Activated CD4-positive, alpha-beta T cell treated with anti-CD3 and anti-CD28 coated beads, Interleukin-2, Interleukin-4, amounts not matched to agents 100 ng/mL and 50 ng/mL, durations not matched to agents 16 hours and 8 hours (primary cell): Measurements from ENCODE around the gene JAM3.
"Not testable (repeated sequence)": the region's sequence is repeated elsewhere in the genome, so short reads cannot be mapped to it uniquely, and the experiment has no call there.

Experiments
- DNase-seq: peaks from one replicate; pipeline ENCODE4 v3.0.0-alpha.2; 2020; ENCODE audit warnings: low spot score

Gene JAM3

DNA sequence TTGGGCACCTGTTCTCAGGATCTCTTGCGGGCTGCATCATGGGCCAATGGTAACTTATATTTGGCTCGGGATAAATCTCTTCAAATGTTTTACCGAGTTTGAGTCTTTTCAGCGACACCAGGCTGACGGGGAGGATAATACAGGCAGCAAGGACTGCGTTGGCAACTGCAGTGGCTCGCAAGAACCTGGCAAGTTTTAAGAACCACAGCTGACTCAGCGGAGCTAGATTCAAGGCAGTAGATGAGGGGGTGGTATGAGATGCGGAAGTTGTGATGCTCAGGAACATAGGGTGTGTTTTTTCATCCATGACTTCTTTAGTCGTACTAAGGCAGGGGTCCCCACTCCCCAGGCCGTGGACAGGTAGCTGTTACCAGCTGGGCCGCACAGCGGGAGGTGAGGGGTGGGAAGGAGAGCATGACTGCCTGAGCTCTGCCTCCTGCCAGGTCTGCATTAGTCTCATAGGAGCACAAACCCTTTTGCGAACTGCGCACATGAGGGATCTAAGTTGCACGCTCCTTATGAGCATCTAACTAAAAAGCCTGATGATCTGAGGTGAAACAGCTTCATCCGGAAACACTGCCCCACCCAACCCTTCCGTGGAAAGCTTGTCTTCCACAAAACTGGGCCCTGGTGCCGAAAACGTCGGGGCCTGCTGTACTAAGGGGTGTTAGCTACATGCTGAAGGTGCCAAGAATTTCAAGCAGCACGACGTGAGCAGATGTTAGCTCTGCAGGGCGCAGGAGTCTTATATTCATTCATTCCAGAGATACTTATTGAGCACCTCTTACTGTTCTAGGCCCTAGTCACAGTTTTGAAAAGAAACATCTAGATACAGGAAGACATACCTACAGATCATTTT is 6.4 kb upstream of the JAM3 start:
- no peak for DNase-seq

DNA sequence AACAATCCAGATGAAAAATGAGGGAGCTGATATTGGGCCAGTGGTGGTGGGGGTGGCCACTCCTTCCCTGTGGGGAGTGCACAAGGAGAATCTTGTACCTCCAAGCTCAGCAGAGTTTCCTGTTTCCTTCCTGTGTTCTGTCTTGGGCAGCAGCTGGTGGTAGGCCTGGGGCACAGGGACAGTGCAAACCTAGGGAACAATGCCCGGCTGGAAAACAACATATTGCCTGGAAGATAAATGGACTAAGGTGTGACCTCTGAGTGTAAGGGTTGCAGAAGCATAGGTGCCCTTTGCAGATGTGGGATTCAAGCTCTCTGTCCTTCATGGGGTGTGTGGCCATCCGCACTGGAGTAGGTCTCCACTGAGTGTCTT is 5.8 kb upstream of the JAM3 start:
- no peak for DNase-seq

DNA sequence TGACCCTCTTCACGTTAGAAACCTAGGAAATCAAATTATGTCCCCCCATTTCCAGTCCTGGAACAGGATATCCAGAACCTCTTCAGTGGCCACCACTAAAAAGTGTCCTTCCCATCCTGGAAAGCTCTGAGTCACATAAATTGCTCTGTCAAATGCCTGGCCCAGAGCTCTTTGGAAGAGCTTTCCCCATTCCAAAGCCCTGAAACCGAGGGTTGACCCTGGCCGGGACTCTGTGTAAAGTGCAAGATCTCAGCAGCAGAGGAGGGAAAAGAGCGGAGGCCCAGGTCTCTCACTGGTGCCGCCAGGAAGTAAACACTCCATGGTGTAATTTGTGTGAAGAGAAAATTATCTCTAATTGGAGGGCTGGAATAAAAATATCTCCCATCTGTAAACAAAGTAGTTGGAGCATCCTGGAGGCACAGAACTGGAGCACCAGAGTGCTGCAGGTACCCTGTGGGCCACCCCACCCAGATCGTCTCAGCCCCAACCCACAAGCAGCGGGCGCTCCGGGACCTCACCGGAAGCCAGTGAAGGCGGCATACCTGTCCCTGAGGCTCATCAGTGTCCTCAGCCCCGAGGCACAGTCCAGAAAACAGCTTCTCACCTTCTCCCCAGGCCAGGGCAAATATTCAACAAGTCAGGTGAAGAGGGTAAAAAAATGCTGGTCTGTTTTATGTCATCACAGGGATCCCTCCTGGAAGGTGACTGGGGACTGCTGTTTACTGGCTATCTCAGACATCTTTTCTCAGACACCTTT is 4.7 kb upstream of the JAM3 start:
- DNase-seq = no peak

DNA sequence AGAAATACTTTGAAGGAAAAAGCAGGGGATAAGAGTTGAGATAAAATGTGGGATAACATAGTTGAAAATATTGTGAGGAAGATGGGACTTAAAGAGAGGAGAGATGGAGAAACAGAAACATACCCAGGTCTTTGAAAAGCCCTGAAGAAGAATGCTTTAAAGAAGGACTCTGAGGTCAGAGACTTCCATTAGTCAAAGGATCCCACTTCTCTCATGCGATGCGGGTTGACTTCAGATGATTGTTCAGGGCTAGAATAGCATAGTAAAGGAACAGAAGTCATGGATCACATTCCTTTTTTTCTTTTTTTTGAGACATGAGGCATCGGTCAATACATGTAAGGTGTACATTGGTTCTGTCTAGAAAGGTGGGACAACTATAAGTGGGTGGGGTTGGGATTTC is 3.5 kb upstream of the JAM3 start:
- no peak for DNase-seq

DNA sequence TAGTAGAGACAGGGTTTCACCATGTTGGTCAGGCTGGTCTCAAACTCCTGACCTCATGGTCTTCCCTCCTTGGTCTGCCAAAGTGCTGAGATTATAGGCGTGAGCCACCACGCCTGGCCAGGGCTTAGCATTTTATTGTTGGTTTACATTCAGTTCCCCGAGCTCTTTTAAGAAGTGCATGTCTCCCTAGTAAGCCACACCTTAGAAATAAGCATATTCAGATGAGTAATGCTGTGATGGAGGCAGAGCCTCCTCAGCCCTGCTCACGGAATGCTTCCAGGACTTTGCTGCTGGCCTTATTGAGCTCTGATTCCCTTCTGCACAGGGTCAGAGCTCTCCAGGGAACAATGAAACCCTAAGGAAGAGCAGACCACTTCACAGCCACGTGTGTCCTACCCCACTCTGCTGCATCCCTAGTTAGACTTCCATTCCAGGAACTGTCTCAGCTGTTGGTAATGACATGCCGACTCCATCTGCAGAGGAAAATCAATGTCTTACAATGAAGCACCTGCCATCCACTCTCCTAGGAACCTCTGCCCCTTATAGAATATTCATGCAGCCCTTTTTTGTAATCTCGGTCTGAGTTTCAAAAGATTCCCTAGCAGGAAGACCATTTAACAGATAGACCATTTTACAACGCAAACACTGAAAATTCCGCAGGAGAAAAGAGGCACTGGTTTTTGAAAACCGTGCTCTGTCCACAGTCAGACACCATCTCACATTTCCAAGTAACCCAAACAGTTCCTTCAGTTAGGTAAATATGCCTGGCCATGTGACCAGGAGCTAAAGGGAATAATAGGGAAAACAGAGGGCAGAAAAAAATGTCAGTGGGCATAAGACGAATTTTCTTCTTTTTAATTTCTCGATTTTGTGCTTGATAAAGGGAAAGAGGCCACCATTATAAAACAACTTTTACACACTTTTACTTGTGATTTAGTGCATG is 1.7 kb upstream of the JAM3 start:
- no peak for DNase-seq

DNA sequence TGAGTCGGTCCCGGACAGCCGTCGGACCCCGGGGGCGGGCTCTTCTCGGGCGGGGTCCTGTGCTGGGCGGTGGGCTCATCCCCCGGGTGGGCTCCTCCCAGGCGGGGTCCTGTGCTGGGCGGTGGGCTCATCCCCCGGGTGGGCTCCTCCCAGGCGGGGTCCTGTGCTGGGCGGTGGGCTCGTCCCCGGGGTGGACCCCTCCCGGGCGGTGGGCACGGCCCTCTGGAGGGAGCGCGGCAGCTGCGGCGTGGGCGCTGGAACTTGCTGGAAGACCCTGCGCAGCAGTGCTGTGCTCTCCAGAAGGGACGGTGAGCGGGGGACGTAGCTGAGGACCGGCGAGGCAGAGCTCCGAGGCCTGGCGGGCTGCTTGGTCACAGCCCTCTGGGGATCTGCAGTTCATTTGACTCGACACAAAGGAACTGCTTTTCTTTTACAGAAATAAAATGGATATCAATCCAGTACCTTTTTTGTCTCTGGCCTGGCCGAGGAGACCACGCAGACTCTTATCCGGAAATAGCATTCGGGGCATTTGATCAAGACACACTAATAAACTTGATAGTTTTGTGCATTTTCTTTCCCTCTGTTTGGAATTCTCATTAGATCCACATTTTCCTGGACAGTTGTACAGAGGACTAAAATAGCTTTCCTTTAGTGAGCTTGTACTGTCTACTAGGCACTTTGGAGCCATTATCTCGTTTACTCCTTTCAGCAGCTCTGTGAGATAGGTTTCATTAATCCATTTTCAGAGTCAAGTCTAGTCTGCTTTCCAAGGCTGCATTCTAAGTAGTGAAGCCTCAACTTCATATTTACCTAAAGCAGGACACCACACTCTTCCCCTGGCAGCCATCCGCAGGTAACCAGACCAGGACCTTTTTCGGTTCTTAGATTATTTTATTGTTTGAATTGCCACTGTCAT is 812 bp downstream of the JAM3 start:
- no peak for DNase-seq

DNA sequence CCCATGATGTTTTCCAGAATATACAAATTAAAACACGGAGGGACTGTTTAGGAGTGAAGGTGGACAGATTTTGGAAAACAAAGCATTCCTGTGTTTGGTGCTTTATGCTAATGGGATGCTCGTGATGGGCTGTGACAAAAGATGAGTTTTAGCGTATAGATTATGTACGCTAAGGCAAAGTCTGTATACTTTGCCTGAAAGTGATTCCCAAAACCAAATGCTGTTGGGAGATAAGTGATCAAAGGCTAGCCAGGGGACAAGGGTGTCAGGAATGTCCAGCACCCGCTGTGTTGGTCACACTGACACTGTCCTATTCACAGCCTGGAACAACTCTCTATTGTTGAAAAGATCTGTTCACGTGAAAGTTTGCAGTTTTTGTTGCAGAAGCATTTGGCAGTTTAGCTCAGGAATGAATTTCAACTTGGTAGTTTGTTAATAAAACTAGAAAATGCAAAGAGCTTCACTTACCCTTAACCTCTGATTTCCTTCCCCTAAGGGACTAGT is 1.5 kb downstream of the JAM3 start:
- no peak for DNase-seq

DNA sequence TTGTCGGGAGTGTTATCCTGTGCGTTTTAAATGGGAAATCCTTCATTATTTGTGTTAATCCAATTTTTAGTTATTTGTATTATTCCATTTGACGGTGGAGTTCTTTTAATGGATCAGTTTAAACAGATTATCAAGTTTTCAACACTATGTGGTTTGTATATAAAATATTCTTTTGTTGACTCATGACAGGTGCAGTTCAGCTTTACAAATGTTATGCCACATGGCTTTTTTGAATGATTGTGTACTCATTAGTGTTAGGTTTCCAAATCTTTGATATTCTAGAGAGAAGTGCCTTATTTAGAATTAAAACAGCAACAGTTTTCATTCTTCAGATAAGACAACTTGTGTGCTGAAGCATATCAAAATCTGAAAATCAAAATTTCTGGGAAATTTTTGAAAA is 2.4 kb downstream of the JAM3 start:
- DNase-seq = no peak

DNA sequence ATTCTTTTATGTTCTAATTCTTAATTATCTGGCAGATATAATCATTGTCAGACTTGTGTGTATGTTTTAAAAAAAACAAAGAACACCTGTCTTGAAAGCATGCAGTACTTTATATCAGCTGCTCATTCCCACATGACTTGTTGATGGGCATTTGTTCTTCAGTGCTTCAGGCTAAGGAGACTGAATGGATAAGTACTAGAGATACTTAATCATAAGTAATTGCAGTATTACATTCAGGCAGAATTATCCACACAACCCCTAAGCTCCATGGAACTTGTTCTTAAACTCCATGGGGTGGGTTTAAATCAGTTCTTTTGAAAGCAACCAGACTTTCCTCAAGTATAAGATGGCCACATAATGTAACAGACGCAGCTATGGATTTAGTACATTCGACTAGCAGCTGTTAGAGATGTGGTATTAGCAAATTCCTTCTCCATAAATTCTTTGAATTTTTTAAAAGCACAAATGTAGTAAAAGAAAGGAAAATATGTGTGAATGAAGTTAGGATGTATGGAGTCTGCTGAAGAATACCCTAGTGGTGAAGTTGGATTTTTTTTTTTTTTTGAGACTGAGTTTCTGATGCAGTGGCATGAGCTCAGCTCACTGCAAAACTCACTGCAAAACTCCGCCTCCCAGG is 3.0 kb downstream of the JAM3 start:
- no peak for DNase-seq

DNA sequence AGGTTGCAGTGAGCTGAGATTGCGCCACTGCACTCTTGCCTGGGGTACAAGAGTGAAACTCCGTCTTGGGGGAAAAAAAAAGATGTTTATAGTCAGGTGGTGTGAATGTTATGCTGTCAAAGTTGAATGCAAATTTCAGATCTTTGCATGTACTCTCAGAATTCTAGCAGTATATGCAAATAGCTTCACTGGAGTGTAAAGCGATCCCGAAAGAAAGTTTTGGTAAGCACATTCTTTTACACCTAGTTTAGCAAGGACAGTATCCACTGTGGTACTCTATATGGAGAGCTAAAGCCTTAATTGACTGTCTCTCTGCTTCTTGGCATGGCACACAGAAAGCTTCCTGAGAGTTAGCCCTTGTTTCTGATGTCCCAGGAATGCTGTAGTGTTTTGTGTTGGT is 4.0 kb downstream of the JAM3 start:
- DNase-seq = no peak

DNA sequence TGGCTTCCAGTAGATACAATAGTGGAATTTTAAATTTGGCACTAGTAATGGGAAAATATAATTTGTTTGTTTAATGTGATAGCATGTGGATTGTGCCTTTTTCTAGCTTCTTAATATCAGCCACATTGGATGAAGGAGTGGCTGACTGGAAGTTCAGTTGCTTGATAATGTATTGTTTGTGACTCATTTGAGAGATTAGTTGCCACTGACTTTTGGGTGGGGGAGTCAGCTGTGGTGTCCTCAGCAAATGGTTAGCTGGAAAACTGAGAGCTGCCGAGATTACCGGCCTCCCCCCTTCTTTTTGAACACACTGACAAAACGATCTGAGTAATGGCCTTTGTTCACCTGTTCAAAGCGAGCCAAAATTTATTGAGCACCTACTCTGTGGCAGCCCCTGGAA is 5.5 kb downstream of the JAM3 start:
- no peak for DNase-seq

DNA sequence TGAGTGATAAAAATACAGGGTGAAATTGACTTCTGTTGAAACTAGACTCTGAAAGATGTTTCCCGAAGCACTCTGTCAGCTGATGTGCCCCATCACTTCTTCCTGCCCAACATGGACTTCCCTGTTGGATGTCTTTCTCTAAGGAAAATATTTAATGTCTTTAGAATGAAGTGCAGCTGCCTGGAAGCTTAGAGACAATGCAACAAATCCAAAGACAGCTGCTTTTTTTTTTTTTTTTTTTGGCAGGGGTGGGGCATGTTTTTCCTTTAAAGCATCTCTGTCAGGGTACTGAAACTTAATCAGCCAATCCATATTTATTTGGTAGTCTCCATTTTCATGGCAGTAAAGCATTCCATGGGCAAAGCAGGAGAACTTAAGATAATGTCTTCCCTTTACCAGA is 5.9 kb downstream of the JAM3 start:
- no peak for DNase-seq

DNA sequence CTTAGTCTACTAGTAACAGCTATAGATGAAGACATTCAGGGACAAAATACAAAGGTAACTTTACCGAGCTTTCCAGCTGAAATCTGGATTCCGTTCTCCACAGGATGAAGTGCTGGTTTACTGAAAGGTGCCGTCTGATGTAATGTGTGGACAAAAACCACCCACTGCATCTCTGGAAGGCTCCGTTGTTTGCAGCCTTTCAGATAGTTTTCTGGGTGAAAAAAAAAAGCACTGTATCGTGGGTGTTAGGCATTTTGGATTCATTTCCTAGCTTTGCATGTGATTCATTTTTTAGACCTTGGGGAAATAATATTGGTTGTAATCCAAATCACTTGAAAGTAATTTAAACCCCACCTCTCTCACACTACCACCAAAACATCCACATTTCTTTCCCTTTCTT is 10.4 kb downstream of the JAM3 start:
- no peak for DNase-seq

DNA sequence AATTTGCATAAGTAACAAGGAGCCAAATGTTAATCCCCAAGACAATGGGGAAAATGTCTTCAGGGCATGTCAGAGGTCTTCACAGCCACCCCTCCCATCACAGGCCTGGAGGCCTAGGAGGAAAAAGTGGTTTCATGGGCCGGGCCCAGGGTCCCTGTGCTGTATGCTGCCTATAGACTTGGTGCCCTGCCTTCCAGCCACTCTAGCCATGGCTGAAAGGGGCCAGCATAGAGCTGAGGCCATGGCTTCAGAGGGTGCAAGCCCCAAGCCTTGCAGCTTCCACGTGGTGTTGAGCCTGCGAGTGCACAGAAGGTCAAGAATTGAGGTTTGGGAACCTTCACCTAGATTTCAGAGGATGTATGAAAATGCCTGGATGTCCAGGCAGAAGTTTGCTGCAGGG is 12.4 kb downstream of the JAM3 start:
- not testable (repeated sequence) for DNase-seq

DNA sequence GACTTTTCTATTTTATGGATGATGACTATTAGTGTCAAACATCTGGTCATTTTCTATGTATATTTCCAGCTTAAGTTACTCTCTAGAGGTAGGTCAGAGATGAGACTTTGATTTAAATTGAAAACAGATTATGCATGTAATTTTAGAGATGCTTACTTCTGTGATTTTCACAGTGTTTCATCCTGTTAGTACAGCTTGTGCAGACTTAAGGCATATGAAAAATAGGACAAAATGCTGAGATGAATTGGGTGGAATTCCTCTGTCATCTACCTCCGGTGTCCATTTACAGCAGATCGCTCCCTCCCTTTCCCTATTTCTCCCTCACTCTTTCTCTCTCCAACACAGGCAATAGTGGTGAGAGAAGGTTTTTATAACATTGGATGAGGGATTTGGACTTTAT is 14.1 kb downstream of the JAM3 start:
- no peak for DNase-seq

DNA sequence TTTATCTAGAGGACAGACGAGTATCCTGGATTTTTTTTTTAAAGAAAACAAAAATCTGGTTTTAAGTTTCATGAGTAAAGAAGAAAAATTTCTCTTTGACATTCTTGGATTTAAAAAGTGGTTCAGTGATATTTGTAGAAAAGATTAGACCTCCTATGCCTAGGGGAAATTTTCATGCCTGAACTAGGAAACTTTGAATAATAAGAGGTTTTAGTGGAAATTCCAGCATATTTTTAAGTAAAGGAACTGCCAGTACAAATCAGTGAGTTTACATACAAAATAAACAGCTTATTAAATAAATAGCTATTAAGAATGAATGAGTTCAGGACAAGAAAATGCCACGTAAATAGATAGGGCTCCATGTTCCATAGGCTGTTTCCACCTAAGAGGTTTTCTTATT is 17.5 kb downstream of the JAM3 start:
- DNase-seq = no peak

DNA sequence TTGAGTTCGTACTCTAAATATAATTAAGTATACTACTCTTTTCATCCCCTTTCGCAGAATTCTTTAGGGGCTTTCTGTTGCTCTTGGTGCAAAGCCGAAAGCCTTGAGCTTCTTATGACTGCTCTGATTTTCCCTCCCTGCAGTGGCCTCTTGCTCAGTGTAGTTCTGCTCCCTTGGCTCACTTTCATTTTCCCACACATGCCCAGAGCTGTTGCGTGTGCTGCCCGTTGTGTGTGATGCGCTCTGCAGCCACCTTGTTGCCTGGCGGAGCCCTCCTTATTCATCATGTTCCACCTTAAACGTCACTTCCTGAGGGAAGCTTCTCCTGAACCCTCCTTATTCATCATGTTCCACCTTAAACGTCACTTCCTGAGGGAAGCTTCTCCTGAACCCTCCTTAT is 23.1 kb downstream of the JAM3 start:
- DNase-seq = not testable (repeated sequence)

DNA sequence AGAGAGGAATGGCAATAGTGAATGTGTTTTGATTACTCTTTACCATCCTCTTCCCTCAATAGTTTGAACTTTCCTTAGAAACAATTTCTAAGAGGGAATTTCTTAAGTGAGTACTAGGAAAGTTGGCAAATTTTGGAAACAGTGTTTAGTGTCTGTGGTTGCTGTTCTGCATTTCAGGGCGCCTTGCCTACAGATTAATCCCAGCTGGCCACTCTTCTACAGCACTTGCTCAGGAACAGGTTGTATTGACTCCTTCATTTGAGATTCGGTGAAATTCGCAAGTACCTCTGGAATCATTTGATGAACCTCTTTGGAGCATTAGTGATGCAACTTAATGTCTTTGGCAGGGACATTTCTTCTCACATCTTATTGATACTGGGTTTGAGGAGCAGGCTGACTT is 28.3 kb downstream of the JAM3 start:
- DNase-seq = no peak

DNA sequence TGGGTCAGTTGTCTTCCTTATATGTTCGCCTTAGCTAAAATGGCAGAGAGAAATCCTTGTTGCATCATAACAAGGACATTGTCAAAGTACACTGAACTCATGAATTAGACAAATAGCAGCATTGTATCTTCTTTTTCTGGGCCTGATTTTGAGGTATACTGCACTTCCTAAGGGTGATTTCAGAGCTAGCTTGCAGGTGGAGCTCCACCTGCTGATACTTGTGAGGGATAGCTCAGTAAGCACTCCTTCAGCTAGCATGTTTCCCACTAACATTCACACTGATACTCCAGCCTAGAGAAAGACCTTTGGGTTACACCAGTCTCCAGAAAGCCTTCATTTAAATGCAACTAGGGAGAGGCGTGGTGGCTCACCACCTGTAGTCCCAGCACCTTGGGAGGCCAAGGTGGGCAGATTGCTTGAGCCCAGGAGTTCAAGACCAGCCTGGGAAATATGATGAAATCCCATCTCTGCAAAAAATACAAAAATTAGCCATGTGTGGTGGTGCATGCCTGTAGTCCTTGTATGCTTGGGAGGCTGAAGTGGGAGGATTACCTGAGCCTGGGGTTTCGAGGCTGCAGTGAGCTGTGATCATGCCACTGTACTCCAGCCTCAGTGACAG is 29.8 kb downstream of the JAM3 start:
- DNase-seq = no peak

DNA sequence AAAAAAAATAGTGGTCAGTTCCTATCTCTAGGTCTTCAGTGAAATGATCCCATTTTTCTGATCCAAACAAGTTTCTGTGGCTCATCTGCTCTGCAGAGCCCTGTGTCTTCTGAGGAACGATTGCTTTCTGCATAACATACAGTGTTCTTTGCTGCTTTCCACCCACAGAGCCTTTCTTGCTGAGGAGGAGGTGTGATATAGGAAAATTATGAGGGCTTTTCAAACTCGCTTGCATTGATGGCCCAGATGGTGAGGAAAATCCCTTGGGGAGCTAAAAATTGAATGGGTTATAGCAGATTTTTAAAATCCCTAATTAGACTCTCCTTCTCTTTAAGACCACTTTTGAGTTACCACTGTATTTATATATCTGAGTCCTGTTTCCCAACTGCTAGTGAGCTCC is 31.3 kb downstream of the JAM3 start:
- DNase-seq = no peak
